SIG-M5 treated with dmso at 0.1 percent for 504 hours (cell line): ENCODE measurements around the gene KDM1A.

Source experiments
- DNase-seq: peaks from one replicate; lab custom pipeline; 2025; ENCODE audit not compliant: unreplicated experiment; lab: John Stamatoyannopoulos, UW

KDM1A gene

DNA sequence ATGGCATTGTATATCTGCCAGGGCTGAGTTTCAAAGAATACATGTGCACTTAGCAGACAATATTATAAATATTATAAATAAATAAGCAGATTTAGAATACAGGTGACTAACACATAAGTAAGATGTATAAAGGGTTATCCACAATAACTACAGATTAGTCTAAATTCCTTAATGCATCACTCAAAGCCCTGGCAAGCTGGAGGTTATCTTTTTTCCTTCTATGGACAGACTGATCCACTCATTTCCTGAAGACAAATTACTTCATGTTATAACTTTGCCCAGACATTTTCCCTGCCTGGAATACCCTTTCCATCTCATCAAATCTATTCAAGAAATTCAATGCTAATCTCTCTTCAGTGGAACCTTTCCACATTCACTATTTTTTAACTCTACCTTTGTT is 110.6 kb downstream of the KDM1A start:
- no peak for DNase-seq

DNA sequence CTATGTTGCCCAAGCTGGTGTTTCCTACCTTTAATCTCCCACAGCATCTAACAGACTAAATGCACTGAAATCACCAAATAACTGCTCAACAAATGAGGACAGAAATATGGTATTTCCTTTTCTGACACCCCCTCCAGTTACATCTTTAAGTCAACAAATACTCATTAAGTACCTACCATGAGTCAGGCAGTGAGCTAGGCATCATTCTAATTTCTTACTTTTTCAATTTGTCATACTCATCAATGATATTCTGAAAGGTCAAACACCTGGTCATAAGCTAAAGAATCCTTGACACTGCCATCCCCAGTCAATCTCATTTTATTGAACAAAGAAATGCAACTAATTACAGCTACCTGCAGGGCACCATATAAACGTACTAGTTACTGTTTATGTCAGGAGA is 112.8 kb downstream of the KDM1A start:
- DNase-seq = no peak
